Body of pancreas (tissue), 4 donors: ENCODE data around the gene ATF7.

Source experiments
- POLR2A ChIP-seq, 3 donors: fragments of 450-650 bp; IDR thresholded peaks; one replicate each; pipeline ENCODE4 v1.6.1; 2016; ENCODE audit warnings: antibody characterized with exemption in 3 of 3, mild to moderate bottlenecking in 2 of 3
- TF ChIP-seq, protein P1 (sequence below), 7 experiments: fragments of 450-650 bp in 4 of 7; fragments of 200-600 bp in 3 of 7; sonication (generic) in 3 of 7; IDR thresholded peaks; one replicate each; pipeline ENCODE4 v1.5.1; 2016 to 2019; ENCODE audit warnings: antibody characterized with exemption in 7 of 7

DNA sequence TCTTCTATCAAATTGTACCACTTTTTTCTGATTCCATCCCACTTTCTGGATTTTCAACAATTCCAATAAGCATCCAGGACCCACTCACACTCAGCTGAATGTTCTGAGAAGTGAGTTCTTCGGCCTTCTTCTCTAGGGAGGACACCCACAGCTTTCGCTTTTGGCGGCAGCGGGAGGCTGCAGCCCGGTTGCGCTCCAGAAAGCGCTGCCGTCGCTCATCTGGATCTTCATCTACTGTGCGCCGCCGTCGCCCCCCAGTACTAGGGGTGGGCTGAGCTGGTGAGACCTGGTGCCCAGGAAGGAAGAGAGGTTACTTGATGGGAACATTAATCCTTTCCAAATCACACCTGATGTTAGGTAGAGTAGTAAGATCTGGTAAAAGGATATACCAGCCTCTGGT lies 101.7 kb downstream of the ATF7 start:
- TF ChIP-seq, protein P1, sequence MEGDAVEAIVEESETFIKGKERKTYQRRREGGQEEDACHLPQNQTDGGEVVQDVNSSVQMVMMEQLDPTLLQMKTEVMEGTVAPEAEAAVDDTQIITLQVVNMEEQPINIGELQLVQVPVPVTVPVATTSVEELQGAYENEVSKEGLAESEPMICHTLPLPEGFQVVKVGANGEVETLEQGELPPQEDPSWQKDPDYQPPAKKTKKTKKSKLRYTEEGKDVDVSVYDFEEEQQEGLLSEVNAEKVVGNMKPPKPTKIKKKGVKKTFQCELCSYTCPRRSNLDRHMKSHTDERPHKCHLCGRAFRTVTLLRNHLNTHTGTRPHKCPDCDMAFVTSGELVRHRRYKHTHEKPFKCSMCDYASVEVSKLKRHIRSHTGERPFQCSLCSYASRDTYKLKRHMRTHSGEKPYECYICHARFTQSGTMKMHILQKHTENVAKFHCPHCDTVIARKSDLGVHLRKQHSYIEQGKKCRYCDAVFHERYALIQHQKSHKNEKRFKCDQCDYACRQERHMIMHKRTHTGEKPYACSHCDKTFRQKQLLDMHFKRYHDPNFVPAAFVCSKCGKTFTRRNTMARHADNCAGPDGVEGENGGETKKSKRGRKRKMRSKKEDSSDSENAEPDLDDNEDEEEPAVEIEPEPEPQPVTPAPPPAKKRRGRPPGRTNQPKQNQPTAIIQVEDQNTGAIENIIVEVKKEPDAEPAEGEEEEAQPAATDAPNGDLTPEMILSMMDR (IDR thresholded peaks at IDR 0.05): no peak
- TF ChIP-seq POLR2A (IDR thresholded peaks at IDR 0.05): no peak
